ENCODE results near the gene GCLM. TPM values are rescaled to one million over a fixed set of nuclear protein-coding genes. Genes with fewer than 3 reads are reported as not detected.

GCLM gene
- total and polyA plus RNA-seq, 9 of the 15 experiments (the other 6 are each of a cell fraction or from before 2014, with no cell fraction given), result 9.3 to 71.6 (median 24.5) TPM

DNA sequence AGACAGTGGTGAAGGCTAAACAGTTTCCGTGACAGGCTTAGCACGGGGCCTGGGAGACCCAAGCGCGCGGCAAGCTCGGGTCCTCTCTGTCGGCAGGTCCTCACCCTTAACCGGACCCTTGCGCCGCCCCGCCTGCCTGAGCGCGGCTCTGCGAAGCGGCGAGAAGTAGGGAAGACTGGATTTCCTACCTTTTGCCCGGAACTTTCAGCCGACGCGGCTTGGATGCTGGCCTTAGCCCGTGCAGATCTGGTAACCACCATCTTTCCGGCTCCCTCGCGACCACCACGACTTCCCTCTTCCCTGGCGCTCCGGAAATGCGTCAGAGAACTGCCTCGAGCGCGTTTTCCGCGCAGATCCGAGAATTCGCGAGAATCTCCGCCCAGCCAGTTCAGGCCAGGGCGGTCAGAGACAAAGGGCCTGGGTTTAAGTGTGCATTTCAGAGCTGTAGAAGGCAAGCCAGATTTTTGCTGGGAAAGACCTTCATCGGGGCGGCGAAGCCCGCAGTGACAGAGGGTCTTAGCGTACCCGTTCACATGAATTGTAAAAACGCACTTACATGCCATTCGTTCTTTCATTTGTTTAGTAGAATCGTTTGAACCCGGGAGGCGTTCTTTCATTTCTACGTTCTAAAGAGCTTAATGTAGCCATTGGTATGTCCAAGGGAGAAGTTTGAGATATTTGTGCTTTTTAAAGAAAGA lies 30.2 kb downstream of the GCLM start, which contains the start of gene DNTTIP2 (continued):
- peak; percentile 38 for TF ChIP-seq MGA (IDR thresholded peaks at IDR 0.05)
- TF ChIP-seq, protein P1, sequence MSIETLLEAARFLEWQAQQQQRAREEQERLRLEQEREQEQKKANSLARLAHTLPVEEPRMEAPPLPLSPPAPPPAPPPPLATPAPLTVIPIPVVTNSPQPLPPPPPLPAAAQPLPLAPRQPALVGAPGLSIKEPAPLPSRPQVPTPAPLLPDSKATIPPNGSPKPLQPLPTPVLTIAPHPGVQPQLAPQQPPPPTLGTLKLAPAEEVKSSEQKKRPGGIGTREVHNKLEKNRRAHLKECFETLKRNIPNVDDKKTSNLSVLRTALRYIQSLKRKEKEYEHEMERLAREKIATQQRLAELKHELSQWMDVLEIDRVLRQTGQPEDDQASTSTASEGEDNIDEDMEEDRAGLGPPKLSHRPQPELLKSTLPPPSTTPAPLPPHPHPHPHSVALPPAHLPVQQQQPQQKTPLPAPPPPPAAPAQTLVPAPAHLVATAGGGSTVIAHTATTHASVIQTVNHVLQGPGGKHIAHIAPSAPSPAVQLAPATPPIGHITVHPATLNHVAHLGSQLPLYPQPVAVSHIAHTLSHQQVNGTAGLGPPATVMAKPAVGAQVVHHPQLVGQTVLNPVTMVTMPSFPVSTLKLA (conservative IDR thresholded peaks at IDR 0.05), result peak; percentile 84 to 95
- peak; percentile 95 for TF ChIP-seq TAF1 (IDR thresholded peaks at IDR 0.05; ENCODE audit: control insufficient read depth, extremely low read depth, insufficient read depth, low read length, severe bottlenecking)
- TF ChIP-seq ZFX (CRISPR knock-in tag; IDR thresholded peaks at IDR 0.05), result peak; percentile 95
- peak; percentile 99 for TF ChIP-seq CREM (IDR thresholded peaks at IDR 0.05; ENCODE audit: low read depth)
- TF ChIP-seq, protein P2, sequence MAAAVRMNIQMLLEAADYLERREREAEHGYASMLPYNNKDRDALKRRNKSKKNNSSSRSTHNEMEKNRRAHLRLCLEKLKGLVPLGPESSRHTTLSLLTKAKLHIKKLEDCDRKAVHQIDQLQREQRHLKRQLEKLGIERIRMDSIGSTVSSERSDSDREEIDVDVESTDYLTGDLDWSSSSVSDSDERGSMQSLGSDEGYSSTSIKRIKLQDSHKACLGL (CRISPR knock-in tag; IDR thresholded peaks at IDR 0.05; ENCODE audit: borderline replicate concordance, poor library complexity, severe bottlenecking), result peak; percentile 62
- TF ChIP-seq ZNF551 (CRISPR knock-in tag; IDR thresholded peaks at IDR 0.05), result no peak
- TF ChIP-seq ZNF586 (CRISPR knock-in tag; conservative IDR thresholded peaks at IDR 0.05), result no peak
- no peak for TF ChIP-seq RUNX1 (IDR thresholded peaks at IDR 0.05; ENCODE audit: low read depth)
- TF ChIP-seq POU5F1 (IDR thresholded peaks at IDR 0.05; ENCODE audit: borderline replicate concordance, low read depth, low read length, partially characterized antibody), result no peak
- no peak; a peak in 1 of 4 replicates for TF ChIP-seq ARNT (IDR thresholded peaks at IDR 0.05)

Data from K562 (cell line).